ENCODE results near the gene ST8SIA1.

The ST8SIA1 gene

DNA sequence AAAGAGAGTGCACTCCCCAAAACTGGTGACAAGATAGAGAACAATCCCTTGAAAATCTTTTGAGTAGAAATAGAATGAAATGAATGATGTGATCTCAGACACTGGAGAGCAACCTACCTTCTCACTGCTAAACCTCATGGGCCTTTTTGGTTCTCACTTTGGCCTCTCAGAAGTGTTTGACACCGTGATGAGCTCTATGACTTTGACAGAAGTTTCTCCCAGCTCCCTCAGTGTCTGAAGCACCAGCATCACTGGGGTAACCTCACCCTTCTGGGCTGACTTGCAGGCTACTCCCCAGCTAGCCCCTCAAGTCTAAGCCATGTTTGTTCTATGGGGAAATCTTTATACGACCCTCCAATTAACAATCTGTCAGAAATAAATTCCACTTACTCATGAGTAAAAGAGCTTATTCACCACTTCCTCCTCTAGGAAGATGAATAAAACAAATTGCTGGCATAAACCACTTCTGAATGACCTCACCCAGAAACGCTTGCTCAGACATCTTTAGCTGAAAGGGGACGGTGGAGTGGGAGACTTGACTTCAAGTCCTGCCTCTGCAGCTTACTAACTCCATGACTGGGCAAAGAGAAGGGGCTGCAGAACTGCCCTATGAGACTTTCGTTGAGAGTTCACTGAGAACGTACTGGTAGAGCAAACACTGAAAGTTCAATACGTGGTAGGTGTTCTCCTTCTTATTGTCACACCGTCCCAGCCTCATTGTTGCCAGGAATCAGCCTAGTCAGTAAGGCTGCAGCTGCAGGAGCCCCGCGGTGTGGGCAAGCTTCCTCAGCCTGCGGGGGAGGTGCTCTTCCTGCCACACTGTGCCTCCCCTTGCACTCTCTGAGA, 46.5 kb downstream of the ST8SIA1 start:
- CTCF ChIA-PET: no interaction called here

DNA sequence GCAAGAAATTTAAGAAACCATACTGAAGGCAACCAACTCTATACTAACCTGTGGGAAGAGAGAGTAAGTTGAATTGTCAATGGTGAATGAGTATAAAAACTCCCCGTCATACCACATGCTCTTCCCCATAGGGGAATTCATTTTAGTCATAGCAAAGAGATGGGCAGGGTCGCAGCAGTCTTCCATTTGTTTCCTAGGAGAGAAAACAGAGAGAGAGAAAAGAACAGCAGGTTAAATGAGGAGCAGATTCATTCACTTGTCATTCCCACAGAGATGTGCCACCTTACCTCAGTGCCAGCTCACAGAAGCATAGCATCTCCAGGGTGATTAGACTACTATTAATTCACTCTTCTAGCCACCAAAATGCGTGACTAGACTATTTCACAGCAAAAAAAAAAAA, 47.4 kb downstream of the ST8SIA1 start:
- no peaks in the 10 kb centered on the region for H3K4me1 ChIP-seq (ENCODE audit: control insufficient read depth, insufficient read depth, low read length)
- no peaks in the 10 kb centered on the region for H3K9me3 ChIP-seq (ENCODE audit: control insufficient read depth, insufficient read depth, low read depth, low read length)
- no peak overlapping the region for H3K4me3 ChIP-seq (ENCODE audit: low read depth, low read length)
- no peak overlapping the region for H3K27ac ChIP-seq (ENCODE audit: extremely low read depth, low read depth, low read length)
- POLR2A ChIA-PET: no interaction called here
- no peaks in the 10 kb centered on the region for H3K36me3 ChIP-seq (ENCODE audit: control insufficient read depth in 2 of 2, insufficient read depth in 1 of 2, low read length in 2 of 2)
- CTCF ChIA-PET: no interaction called here
- TF ChIP-seq ZNF140 (tag by site-specific recombination; IDR thresholded peaks at IDR 0.05) (no peak), ZEB2 (tag by site-specific recombination; IDR thresholded peaks at IDR 0.05) (no peak), KLF9 (tag by site-specific recombination; IDR thresholded peaks at IDR 0.05; ENCODE audit: low read depth) (no peak), ZNF626 (tag by site-specific recombination; IDR thresholded peaks at IDR 0.05) (no peak), ZFHX2 (tag by site-specific recombination; conservative IDR thresholded peaks at IDR 0.05) (no peak), KLF10 (tag by site-specific recombination; IDR thresholded peaks at IDR 0.05) (no peak), ZNF2 (tag by site-specific recombination; IDR thresholded peaks at IDR 0.05) (no peak), ZNF560 (tag by site-specific recombination; IDR thresholded peaks at IDR 0.05; ENCODE audit: borderline replicate concordance) (no peak), ZNF239 (tag by site-specific recombination; IDR thresholded peaks at IDR 0.05) (no peak), ZNF558 (tag by site-specific recombination; IDR thresholded peaks at IDR 0.05) (no peak), ZNF394 (tag by site-specific recombination; IDR thresholded peaks at IDR 0.05; ENCODE audit: borderline replicate concordance) (no peak), ZBTB20 (tag by site-specific recombination; IDR thresholded peaks at IDR 0.05) (no peak), ZNF529 (tag by site-specific recombination; IDR thresholded peaks at IDR 0.05; ENCODE audit: insufficient replicate concordance) (no peak)
- TF ChIP-seq, protein P1, sequence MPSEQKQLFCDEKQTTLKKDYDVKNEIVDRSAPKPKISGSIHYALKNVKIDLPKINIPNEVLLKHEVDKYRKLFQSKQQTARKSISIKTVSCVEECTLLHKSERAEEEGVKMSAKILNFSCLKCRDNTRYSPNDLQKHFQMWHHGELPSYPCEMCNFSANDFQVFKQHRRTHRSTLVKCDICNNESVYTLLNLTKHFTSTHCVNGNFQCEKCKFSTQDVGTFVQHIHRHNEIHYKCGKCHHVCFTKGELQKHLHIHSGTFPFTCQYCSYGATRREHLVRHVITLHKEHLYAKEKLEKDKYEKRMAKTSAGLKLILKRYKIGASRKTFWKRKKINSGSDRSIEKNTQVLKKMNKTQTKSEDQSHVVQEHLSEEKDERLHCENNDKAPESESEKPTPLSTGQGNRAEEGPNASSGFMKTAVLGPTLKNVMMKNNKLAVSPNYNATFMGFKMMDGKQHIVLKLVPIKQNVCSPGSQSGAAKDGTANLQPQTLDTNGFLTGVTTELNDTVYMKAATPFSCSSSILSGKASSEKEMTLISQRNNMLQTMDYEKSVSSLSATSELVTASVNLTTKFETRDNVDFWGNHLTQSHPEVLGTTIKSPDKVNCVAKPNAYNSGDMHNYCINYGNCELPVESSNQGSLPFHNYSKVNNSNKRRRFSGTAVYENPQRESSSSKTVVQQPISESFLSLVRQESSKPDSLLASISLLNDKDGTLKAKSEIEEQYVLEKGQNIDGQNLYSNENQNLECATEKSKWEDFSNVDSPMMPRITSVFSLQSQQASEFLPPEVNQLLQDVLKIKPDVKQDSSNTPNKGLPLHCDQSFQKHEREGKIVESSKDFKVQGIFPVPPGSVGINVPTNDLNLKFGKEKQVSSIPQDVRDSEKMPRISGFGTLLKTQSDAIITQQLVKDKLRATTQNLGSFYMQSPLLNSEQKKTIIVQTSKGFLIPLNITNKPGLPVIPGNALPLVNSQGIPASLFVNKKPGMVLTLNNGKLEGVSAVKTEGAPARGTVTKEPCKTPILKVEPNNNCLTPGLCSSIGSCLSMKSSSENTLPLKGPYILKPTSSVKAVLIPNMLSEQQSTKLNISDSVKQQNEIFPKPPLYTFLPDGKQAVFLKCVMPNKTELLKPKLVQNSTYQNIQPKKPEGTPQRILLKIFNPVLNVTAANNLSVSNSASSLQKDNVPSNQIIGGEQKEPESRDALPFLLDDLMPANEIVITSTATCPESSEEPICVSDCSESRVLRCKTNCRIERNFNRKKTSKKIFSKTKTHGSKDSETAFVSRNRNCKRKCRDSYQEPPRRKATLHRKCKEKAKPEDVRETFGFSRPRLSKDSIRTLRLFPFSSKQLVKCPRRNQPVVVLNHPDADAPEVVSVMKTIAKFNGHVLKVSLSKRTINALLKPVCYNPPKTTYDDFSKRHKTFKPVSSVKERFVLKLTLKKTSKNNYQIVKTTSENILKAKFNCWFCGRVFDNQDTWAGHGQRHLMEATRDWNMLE (tag by site-specific recombination; conservative IDR thresholded peaks at IDR 0.05; ENCODE audit: low read depth): no peak
- TF ChIP-seq, protein P2, sequence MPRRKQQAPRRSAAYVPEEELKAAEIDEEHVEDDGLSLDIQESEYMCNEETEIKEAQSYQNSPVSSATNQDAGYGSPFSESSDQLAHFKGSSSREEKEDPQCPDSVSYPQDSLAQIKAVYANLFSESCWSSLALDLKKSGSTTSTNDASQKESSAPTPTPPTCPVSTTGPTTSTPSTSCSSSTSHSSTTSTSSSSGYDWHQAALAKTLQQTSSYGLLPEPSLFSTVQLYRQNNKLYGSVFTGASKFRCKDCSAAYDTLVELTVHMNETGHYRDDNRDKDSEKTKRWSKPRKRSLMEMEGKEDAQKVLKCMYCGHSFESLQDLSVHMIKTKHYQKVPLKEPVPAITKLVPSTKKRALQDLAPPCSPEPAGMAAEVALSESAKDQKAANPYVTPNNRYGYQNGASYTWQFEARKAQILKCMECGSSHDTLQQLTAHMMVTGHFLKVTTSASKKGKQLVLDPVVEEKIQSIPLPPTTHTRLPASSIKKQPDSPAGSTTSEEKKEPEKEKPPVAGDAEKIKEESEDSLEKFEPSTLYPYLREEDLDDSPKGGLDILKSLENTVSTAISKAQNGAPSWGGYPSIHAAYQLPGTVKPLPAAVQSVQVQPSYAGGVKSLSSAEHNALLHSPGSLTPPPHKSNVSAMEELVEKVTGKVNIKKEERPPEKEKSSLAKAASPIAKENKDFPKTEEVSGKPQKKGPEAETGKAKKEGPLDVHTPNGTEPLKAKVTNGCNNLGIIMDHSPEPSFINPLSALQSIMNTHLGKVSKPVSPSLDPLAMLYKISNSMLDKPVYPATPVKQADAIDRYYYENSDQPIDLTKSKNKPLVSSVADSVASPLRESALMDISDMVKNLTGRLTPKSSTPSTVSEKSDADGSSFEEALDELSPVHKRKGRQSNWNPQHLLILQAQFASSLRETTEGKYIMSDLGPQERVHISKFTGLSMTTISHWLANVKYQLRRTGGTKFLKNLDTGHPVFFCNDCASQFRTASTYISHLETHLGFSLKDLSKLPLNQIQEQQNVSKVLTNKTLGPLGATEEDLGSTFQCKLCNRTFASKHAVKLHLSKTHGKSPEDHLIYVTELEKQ (tag by site-specific recombination; IDR thresholded peaks at IDR 0.05; ENCODE audit: borderline replicate concordance): no peak

More for the DNA sequence above, 46.5 kb downstream of the ST8SIA1 start:
- no peaks in the 10 kb centered on the region for H3K4me1 ChIP-seq (ENCODE audit: control insufficient read depth, insufficient read depth, low read length)
- TF ChIP-seq ZNF843 (tag by site-specific recombination; IDR thresholded peaks at IDR 0.05): no peak
- no peak for TF ChIP-seq ZNF404 (tag by site-specific recombination; IDR thresholded peaks at IDR 0.05)
- TF ChIP-seq, protein P3, sequence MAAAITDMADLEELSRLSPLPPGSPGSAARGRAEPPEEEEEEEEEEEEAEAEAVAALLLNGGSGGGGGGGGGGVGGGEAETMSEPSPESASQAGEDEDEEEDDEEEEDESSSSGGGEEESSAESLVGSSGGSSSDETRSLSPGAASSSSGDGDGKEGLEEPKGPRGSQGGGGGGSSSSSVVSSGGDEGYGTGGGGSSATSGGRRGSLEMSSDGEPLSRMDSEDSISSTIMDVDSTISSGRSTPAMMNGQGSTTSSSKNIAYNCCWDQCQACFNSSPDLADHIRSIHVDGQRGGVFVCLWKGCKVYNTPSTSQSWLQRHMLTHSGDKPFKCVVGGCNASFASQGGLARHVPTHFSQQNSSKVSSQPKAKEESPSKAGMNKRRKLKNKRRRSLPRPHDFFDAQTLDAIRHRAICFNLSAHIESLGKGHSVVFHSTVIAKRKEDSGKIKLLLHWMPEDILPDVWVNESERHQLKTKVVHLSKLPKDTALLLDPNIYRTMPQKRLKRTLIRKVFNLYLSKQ (tag by site-specific recombination; IDR thresholded peaks at IDR 0.05; ENCODE audit: borderline replicate concordance): no peak
- TF ChIP-seq KLF8 (tag by site-specific recombination; IDR thresholded peaks at IDR 0.05): no peak
- no peak for TF ChIP-seq ZNF157 (tag by site-specific recombination; IDR thresholded peaks at IDR 0.05)
- no peak for TF ChIP-seq ZNF169 (tag by site-specific recombination; IDR thresholded peaks at IDR 0.05)
- TF ChIP-seq ZNF266 (tag by site-specific recombination; IDR thresholded peaks at IDR 0.05; ENCODE audit: low read depth): no peak
- no peak for TF ChIP-seq ZFP41 (tag by site-specific recombination; IDR thresholded peaks at IDR 0.05; ENCODE audit: borderline replicate concordance)
- no peak for TF ChIP-seq ZNF214 (tag by site-specific recombination; IDR thresholded peaks at IDR 0.05; ENCODE audit: borderline replicate concordance)
- TF ChIP-seq ZNF768 (tag by site-specific recombination; IDR thresholded peaks at IDR 0.05): no peak
- TF ChIP-seq, protein P4, sequence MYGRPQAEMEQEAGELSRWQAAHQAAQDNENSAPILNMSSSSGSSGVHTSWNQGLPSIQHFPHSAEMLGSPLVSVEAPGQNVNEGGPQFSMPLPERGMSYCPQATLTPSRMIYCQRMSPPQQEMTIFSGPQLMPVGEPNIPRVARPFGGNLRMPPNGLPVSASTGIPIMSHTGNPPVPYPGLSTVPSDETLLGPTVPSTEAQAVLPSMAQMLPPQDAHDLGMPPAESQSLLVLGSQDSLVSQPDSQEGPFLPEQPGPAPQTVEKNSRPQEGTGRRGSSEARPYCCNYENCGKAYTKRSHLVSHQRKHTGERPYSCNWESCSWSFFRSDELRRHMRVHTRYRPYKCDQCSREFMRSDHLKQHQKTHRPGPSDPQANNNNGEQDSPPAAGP (tag by site-specific recombination; IDR thresholded peaks at IDR 0.05): no peak
- no peak for TF ChIP-seq ZNF530 (tag by site-specific recombination; IDR thresholded peaks at IDR 0.05; ENCODE audit: low read depth)
- TF ChIP-seq ZNF391 (tag by site-specific recombination; IDR thresholded peaks at IDR 0.05; ENCODE audit: borderline replicate concordance, low read depth): no peak
- no peak for TF ChIP-seq ZBTB20 (tag by site-specific recombination; IDR thresholded peaks at IDR 0.05)
- no peak for TF ChIP-seq ZNF37A (tag by site-specific recombination; IDR thresholded peaks at IDR 0.05)
- no peak overlapping the region for H3K27ac ChIP-seq (ENCODE audit: extremely low read depth, low read depth, low read length)
- no peak overlapping the region for H3K4me3 ChIP-seq (ENCODE audit: low read depth, low read length)
- POLR2A ChIA-PET: no interaction called here
- no peaks in the 10 kb centered on the region for H3K9me3 ChIP-seq (ENCODE audit: control insufficient read depth, insufficient read depth, low read depth, low read length)
- H3K36me3 ChIP-seq (ENCODE audit: control insufficient read depth in 2 of 2, insufficient read depth in 1 of 2, low read length in 2 of 2): no peaks in the 10 kb centered on the region
